ENCODE results near the gene ZXDC.

GRCh38 chr3:126451511-126451910 lies 24.2 kb downstream of the ZXDC start:
- no peak for TF ChIP-seq POLR2AphosphoS5 (IDR thresholded peaks at IDR 0.05; ENCODE audit: low read depth, low read length)
- TF ChIP-seq, protein P1, sequence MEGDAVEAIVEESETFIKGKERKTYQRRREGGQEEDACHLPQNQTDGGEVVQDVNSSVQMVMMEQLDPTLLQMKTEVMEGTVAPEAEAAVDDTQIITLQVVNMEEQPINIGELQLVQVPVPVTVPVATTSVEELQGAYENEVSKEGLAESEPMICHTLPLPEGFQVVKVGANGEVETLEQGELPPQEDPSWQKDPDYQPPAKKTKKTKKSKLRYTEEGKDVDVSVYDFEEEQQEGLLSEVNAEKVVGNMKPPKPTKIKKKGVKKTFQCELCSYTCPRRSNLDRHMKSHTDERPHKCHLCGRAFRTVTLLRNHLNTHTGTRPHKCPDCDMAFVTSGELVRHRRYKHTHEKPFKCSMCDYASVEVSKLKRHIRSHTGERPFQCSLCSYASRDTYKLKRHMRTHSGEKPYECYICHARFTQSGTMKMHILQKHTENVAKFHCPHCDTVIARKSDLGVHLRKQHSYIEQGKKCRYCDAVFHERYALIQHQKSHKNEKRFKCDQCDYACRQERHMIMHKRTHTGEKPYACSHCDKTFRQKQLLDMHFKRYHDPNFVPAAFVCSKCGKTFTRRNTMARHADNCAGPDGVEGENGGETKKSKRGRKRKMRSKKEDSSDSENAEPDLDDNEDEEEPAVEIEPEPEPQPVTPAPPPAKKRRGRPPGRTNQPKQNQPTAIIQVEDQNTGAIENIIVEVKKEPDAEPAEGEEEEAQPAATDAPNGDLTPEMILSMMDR (IDR thresholded peaks at IDR 0.05): no peak
- no peak for TF ChIP-seq REST (IDR thresholded peaks at IDR 0.05; ENCODE audit: insufficient read depth in 1 of 2, low read depth in 2 of 2, low read length in 1 of 2)

Data from Panc1 (cell line).